MCF 10A (cell line): ENCODE results near the gene ERP44. TPM values are rescaled to one million over a fixed set of nuclear protein-coding genes. Genes with fewer than 3 reads are reported as not detected.
A peak's percentile ranks its signal among the peaks of the same experiment; 100 is the strongest.
"Not testable (repeated sequence)": the region's sequence is repeated elsewhere in the genome, so short reads cannot be mapped to it uniquely, and the experiment has no call there.

Experiments
- Bru-seq: library from RNA; stranded (reverse); fragments of 400-500 nt; gene quantifications from one replicate; lab custom pipeline; 2021; lab: Mats Ljungman, UMichigan
- BruChase-seq, 2 experiments: library from RNA; stranded (reverse); fragments of 400-500 nt; gene quantifications; one replicate each; lab custom pipeline; 2021; lab: Mats Ljungman, UMichigan
- BruUV-seq: library from RNA; stranded (reverse); fragments of 400-500 nt; replicated peaks from 2 replicates; lab custom pipeline; 2021; lab: Mats Ljungman, UMichigan
- CTCF ChIA-PET: fragments of 300-600 bp; sonication (Branson Sonifier 250); formaldehyde crosslinking; extraction: SDS; loops from one replicate; lab custom pipeline; 2021; ENCODE audit warnings: antibody characterized with exemption, inconsistent platforms; lab: Yijun Ruan, JAX
- POLR2A ChIA-PET: fragments of 300-600, 350-650 bp; sonication (Branson Sonifier 250); formaldehyde crosslinking; extraction: SDS; loops from one replicate; lab custom pipeline; 2020; ENCODE audit warnings: antibody characterized with exemption, inconsistent platforms; lab: Yijun Ruan, JAX
- DNase-seq: peaks from one replicate; pipeline ENCODE4 v3.0.0-alpha.2; 2018; ENCODE audit not compliant: unreplicated experiment
- H3K27ac Mint-ChIP-seq: one replicate; pipeline ENCODE4 v1.8.0; 2022; ENCODE audit warnings: mild to moderate bottlenecking, low read depth, mixed read lengths; ENCODE audit not compliant: unreplicated experiment
- H3K27me3 Mint-ChIP-seq: one replicate; pipeline ENCODE4 v1.8.0; 2022; ENCODE audit warnings: mixed read lengths; ENCODE audit not compliant: insufficient read depth, unreplicated experiment
- H3K36me3 Mint-ChIP-seq: one replicate; pipeline ENCODE4 v1.8.0; 2022; ENCODE audit warnings: mild to moderate bottlenecking, moderate library complexity, mixed read lengths; ENCODE audit not compliant: insufficient read depth, unreplicated experiment
- H3K4me1 Mint-ChIP-seq: one replicate; pipeline ENCODE4 v1.8.0; 2022; ENCODE audit warnings: mixed read lengths; ENCODE audit not compliant: insufficient read depth, unreplicated experiment
- H3K4me3 Mint-ChIP-seq: one replicate; pipeline ENCODE4 v1.8.0; 2022; ENCODE audit warnings: mild to moderate bottlenecking, moderate library complexity, mixed read lengths; ENCODE audit not compliant: unreplicated experiment
- H3K9me3 Mint-ChIP-seq: one replicate; pipeline ENCODE4 v1.8.0; 2022; ENCODE audit warnings: mixed read lengths; ENCODE audit not compliant: unreplicated experiment
- intact Hi-C: fragments of 100-400 bp; cut with micrococcal nuclease; formaldehyde crosslinking; loops from 2 replicates; pipeline ENCODE4 v1.14.1; 2022
- long read RNA-seq: library from polyadenylated mRNA; stranded (forward); transcript quantifications from one replicate; pipeline ENCODE4 v2.0.0, GENCODE V29; 2022
- total RNA-seq: library from RNA; stranded (reverse); gene quantifications from 2 replicates; pipeline ENCODE4 v1.2.3, GENCODE V29; 2022
- TF ChIP-seq, protein P1 (sequence below): fragments of 200-600 bp; IDR thresholded peaks from one replicate; pipeline ENCODE4 v1.8.0; 2022; ENCODE audit warnings: antibody characterized with exemption, mild to moderate bottlenecking; ENCODE audit not compliant: unreplicated experiment

Gene ERP44
- total RNA-seq: 26.3 and 31.8 TPM in 2 replicates
- Bru-seq, nascent RNA: percentile 90 among the genes with signal in this experiment
- BruChase-seq, experiment 1, labeled RNA remaining after a 6-hour chase: percentile 80 among the genes with signal in this experiment
- BruChase-seq, experiment 2, labeled RNA remaining after a 2-hour chase: percentile 84 among the genes with signal in this experiment
- long read RNA-seq, full-length matches to known transcripts: 265 of 294 reads
- long read RNA-seq, partial matches to known transcripts: 10 of 294 reads
- long read RNA-seq, other reads (novel, unspliced or antisense): 19 of 294 reads

DNA sequence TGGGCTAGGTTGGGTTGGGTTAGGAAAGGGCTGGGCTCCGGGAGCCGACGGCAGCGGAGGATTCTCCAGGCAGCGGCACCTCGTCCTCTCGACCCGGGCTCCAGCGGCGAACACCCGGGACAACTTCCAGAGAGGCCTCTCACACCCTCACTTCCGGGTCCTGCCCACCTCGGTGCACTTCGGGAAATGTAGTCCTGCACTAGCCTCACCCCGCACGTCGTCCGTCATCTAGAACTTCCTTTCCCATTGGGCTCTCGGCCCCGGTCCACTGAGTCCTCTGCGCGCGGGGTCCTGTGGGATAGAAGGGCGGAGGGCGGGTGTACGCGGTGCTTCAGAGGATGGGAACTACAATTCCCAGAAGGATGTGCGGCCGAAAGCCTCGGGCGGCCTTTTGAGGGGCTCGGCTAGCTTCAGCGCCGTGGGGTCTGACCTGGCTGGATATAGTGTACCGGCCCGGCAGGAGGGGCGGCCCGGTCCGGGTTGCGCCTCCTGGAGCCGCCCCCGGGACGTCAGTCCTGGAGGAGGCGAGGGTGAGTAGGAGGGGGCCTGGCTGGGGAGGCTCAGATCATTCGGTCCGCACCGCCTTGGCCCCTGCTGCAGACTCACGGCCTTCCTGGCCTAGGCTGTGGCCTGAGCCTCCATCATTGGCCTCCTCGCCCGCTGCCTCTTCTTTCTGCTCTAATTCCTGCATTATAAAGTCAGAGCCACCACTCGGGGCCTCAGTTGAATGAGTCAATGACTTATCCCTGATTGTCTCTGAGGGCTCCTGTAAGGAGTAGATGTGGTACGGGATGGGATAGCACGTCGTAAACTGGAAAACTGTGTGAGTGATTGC lies at the start of gene ERP44, which contains the start of gene INVS:
TSS of gene ERP44 (minus strand) at position 114 of the 835 bp plus-strand sequence. CDS start 160 bp downstream, outside the sequence.
TSS of gene INVS (plus strand) at position 357 of the 835 bp plus-strand sequence. CDS start 5,279 bp downstream, outside the sequence.
- ChIA-PET CTCF (interaction anchor here (0.5 to 1.1 kb wide), 3 partner anchors 15 to 914 kb away, joined by 3 to 4 read pairs (median 3); no protein-coding TSS in a partner anchor), POLR2A (interaction anchor here (0.6 to 3.0 kb wide), 17 partner anchors 9 to 1407 kb away, joined by 3 to 20 read pairs (median 4); partner anchors contain the start of genes NR4A3, TEX10 and ZNF189)
- no peaks in the 10 kb centered on the region for H3K9me3 Mint-ChIP-seq
- peak; percentile 99 for DNase-seq
- no peaks in the 10 kb centered on the region for H3K27me3 Mint-ChIP-seq
- peak within 1 kb of the TSS; percentile 97 for H3K4me3 Mint-ChIP-seq
- TF ChIP-seq, protein P1, sequence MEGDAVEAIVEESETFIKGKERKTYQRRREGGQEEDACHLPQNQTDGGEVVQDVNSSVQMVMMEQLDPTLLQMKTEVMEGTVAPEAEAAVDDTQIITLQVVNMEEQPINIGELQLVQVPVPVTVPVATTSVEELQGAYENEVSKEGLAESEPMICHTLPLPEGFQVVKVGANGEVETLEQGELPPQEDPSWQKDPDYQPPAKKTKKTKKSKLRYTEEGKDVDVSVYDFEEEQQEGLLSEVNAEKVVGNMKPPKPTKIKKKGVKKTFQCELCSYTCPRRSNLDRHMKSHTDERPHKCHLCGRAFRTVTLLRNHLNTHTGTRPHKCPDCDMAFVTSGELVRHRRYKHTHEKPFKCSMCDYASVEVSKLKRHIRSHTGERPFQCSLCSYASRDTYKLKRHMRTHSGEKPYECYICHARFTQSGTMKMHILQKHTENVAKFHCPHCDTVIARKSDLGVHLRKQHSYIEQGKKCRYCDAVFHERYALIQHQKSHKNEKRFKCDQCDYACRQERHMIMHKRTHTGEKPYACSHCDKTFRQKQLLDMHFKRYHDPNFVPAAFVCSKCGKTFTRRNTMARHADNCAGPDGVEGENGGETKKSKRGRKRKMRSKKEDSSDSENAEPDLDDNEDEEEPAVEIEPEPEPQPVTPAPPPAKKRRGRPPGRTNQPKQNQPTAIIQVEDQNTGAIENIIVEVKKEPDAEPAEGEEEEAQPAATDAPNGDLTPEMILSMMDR: no peak
- peaks cover 22% of the 10 kb centered on the region for H3K36me3 Mint-ChIP-seq
- peaks cover 23% of the 10 kb centered on the region for H3K4me1 Mint-ChIP-seq
- intact Hi-C loops: loop anchor here (1.0 to 5.0 kb wide), 2 partner anchors 71 to 113 kb away; no protein-coding TSS in a partner anchor
- no TSS peak for BruUV-seq
- H3K27ac Mint-ChIP-seq: peak within 1 kb of the TSS; percentile 96

DNA sequence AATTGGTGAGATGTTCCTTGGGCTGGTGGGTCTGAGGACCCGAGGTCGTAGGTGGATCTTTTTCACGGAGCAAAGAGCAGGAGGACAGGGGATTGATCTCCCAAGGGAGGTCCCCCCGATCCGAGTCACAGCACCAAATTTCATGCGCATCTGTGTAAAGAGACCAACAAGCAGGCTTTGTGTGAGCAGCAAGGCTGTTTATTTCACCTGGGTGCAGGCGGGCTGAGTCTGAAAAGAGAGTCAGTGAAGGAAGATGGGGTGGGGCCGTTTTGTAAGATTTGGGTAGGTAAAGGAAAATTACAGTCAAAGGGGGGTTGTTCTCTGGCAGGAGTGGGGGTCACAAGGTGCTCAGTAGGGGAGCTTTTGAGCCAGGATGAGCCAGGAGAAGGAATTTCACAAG lies 47.2 kb upstream of the ERP44 start:
- BruUV-seq, H3K4me3 Mint-ChIP-seq, H3K9me3 Mint-ChIP-seq, H3K27ac Mint-ChIP-seq, intact Hi-C loops, DNase-seq, H3K36me3 Mint-ChIP-seq, H3K27me3 Mint-ChIP-seq: not testable (repeated sequence)
- POLR2A ChIA-PET: interaction anchor here (0.6 kb wide), 1 partner anchor 13 kb away, joined by 3 read pairs; no protein-coding TSS in a partner anchor
- H3K4me1 Mint-ChIP-seq: peaks cover 12% of the 10 kb centered on the region
- CTCF ChIA-PET: interaction anchor here (0.7 kb wide), 1 partner anchor 165 kb away, joined by 3 read pairs; no protein-coding TSS in a partner anchor

DNA sequence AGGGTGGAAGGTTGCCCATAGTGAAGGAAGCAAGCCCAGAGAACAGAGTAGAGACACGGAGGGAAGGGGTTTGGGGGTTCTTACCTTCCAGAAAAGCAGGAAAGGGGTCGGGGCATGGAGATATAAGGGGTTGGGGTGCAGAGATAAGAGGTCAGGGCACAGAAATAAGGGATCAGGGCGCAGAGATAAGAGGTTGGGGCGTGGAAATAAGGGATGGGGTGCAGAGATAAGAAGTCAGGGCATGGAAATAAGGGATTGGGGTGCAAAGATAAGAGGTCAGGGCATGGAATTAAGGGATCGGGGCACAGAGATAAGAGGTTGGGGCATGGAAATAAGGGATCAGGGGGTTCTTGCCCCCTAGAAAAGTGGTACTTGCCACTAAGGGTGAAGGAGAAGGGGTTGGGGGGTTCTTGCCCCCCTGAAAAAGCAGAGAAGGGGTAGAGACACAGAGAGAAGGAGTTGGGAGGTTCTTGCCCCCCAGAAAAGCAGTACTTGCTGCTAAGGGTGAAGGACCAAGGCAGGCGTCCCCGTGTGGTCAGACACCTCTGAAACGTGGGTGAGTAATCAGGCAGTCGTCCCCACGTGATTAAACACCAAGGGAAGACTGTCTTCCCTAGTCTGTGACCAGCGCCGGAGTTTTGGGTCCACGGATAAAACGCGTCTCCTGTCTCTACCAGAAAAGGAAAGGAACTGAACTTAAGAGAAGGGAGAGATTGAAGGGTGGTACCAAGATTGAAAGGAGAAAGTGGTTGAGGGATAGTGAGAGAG lies 46.6 kb upstream of the ERP44 start:
- CTCF ChIA-PET, BruUV-seq, H3K9me3 Mint-ChIP-seq, POLR2A ChIA-PET, H3K27ac Mint-ChIP-seq, H3K36me3 Mint-ChIP-seq, DNase-seq, H3K27me3 Mint-ChIP-seq, intact Hi-C loops, H3K4me1 Mint-ChIP-seq, H3K4me3 Mint-ChIP-seq: not testable (repeated sequence)

DNA sequence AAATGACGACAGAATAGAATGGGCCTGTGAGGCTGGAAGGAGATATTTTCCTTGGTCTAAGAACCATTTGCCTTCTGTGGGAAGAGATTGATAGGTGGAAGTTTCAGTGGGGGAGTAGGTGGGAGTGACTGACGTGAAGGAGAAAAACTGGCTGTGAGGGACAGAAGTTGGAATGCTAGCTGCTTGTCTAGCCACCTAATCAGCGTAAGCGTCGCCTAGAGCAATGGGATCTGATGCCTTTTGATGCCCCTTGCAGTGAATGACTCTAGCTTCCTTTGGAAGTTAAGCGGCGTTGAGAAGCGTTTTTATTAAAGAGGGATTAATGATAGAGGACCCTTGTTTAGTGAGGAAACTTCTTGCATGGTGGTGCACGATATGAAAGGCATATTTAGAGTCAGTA lies 43.1 kb upstream of the ERP44 start:
- POLR2A ChIA-PET, BruUV-seq, H3K4me1 Mint-ChIP-seq, H3K27me3 Mint-ChIP-seq, DNase-seq, H3K4me3 Mint-ChIP-seq, intact Hi-C loops, H3K9me3 Mint-ChIP-seq, CTCF ChIA-PET, H3K36me3 Mint-ChIP-seq, H3K27ac Mint-ChIP-seq: not testable (repeated sequence)

DNA sequence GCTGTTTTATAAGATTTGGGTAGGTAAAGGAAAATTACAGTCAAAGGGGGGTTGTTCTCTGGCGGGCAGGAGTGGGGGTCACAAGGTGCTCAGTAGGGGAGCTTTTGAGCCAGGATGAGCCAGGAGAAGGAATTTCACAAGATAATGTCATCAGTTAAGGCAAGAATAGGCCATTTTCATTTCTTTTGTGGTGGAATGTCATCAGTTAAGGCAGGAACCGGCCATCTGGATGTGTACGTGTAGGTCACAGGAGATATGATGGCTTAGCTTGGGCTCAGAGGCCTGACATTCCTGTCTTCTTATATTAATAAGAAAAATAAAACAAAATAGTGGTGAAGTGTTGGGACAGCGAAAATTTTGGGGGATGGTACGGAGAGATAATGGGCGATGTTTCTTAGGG lies 41.5 kb upstream of the ERP44 start:
- H3K27me3 Mint-ChIP-seq, H3K4me3 Mint-ChIP-seq, POLR2A ChIA-PET, H3K4me1 Mint-ChIP-seq, intact Hi-C loops, H3K36me3 Mint-ChIP-seq, DNase-seq, BruUV-seq, H3K9me3 Mint-ChIP-seq, H3K27ac Mint-ChIP-seq: not testable (repeated sequence)
- CTCF ChIA-PET: interaction anchor here (0.6 kb wide), 1 partner anchor 1289 kb away, joined by 3 read pairs; no protein-coding TSS in a partner anchor

DNA sequence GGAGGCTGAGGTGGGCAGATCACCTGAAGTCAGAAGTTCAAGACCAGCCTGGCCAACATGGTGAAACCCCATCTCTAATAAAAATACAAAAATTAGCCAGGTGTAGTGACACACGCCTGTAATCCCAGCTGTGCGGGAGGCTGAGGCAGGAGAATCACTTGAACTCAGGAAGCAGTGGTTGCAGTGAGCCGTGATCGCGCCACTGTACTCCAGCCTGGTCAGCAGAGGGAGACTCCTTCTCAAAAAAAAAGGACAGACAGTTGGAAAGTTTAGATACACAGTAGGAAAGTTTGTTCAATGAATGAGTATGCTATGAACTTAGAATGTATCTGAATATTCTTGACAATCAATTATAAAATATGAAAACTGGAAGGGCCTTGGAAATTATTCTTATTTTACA lies 38.0 kb upstream of the ERP44 start:
- H3K27ac Mint-ChIP-seq, CTCF ChIA-PET, H3K27me3 Mint-ChIP-seq, H3K9me3 Mint-ChIP-seq, intact Hi-C loops, BruUV-seq, DNase-seq, H3K4me1 Mint-ChIP-seq, POLR2A ChIA-PET, H3K4me3 Mint-ChIP-seq: not testable (repeated sequence)
- peaks cover 12% of the 10 kb centered on the region for H3K36me3 Mint-ChIP-seq
